ENCODE data around the gene MGLL. TPM values are rescaled to one million over a fixed set of nuclear protein-coding genes. Genes with fewer than 3 reads are reported as not detected.
A peak's percentile ranks its signal among the peaks of the same experiment; 100 is the strongest.

Gene MGLL
- total and polyA plus RNA-seq, 9 of the 15 experiments (the other 6 are each of a cell fraction or from before 2014, with no cell fraction given) = 0.12 to 0.32 (median 0.18) TPM; not detected in 6

DNA sequence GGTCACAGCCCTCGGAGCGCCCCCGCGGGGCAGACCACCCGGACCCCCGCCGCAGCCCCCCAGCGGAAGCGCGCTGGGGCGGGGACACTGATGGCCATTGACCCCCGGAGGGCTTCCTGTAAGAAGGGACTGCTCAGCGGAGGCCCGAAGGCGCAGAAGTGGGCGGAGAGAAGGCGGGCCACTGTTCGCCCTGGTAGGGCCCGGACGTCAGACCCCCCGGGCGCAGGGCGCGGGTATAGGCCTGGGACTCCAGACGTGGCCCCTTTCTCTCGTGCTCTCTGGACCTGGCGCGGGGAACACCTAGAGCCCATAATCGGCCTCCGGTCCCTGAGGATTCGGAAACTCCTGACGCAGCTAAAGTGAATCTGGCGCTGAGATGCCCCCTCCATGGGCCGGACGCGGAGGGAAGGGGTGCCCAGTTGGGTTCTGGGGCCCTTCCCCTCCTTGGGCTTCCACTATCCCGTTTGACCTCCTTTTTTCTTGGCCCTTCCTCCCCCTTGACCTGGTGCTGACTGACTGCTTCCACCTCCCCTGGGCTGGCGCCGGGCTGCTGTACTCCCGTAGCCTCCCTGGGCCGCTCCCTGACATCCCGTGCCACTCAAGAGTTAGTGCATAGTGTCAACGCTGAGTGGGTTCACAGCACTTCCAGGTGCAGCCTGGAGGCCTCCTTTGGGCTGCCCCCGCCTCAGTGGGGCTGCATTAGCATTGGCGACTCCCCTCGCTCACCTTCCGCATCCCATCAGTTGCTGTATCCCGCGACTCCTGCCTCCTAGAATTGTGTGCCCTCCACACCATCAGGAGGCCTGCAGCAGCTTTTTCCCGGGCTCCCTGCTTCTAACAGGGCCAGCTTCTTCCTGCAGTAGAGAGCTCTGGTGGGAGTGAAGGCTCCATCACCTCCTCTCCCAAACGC, 148.9 kb downstream of the MGLL start (continued):
- TF ChIP-seq, protein P1, sequence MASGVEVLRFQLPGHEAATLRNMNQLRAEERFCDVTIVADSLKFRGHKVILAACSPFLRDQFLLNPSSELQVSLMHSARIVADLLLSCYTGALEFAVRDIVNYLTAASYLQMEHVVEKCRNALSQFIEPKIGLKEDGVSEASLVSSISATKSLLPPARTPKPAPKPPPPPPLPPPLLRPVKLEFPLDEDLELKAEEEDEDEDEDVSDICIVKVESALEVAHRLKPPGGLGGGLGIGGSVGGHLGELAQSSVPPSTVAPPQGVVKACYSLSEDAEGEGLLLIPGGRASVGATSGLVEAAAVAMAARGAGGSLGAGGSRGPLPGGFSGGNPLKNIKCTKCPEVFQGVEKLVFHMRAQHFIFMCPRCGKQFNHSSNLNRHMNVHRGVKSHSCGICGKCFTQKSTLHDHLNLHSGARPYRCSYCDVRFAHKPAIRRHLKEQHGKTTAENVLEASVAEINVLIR (CRISPR knock-in tag; IDR thresholded peaks at IDR 0.05) = no peak
- TF ChIP-seq SMARCA4 (IDR thresholded peaks at IDR 0.05) (no peak), FIP1L1 (IDR thresholded peaks at IDR 0.05; ENCODE audit: low read depth, low read length, poor library complexity, severe bottlenecking) (peak; percentile 7), ZNF644 (tag; IDR thresholded peaks at IDR 0.05; ENCODE audit: low read depth) (no peak), ZNF316 (IDR thresholded peaks at IDR 0.05) (0 out of 2 replicates have a peak, but pooled peaks have one; percentile 25), SIX5 (IDR thresholded peaks at IDR 0.05; ENCODE audit: borderline replicate concordance in 1 of 2, insufficient read depth in 1 of 2, low read depth in 1 of 2, low read length in 2 of 2) (no peak), KDM2B (CRISPR knock-in tag; IDR thresholded peaks at IDR 0.05) (no peak), RBM25 (IDR thresholded peaks at IDR 0.05; ENCODE audit: low read depth, low read length, severe bottlenecking) (peak; percentile 16)
- TF ChIP-seq, protein P2, sequence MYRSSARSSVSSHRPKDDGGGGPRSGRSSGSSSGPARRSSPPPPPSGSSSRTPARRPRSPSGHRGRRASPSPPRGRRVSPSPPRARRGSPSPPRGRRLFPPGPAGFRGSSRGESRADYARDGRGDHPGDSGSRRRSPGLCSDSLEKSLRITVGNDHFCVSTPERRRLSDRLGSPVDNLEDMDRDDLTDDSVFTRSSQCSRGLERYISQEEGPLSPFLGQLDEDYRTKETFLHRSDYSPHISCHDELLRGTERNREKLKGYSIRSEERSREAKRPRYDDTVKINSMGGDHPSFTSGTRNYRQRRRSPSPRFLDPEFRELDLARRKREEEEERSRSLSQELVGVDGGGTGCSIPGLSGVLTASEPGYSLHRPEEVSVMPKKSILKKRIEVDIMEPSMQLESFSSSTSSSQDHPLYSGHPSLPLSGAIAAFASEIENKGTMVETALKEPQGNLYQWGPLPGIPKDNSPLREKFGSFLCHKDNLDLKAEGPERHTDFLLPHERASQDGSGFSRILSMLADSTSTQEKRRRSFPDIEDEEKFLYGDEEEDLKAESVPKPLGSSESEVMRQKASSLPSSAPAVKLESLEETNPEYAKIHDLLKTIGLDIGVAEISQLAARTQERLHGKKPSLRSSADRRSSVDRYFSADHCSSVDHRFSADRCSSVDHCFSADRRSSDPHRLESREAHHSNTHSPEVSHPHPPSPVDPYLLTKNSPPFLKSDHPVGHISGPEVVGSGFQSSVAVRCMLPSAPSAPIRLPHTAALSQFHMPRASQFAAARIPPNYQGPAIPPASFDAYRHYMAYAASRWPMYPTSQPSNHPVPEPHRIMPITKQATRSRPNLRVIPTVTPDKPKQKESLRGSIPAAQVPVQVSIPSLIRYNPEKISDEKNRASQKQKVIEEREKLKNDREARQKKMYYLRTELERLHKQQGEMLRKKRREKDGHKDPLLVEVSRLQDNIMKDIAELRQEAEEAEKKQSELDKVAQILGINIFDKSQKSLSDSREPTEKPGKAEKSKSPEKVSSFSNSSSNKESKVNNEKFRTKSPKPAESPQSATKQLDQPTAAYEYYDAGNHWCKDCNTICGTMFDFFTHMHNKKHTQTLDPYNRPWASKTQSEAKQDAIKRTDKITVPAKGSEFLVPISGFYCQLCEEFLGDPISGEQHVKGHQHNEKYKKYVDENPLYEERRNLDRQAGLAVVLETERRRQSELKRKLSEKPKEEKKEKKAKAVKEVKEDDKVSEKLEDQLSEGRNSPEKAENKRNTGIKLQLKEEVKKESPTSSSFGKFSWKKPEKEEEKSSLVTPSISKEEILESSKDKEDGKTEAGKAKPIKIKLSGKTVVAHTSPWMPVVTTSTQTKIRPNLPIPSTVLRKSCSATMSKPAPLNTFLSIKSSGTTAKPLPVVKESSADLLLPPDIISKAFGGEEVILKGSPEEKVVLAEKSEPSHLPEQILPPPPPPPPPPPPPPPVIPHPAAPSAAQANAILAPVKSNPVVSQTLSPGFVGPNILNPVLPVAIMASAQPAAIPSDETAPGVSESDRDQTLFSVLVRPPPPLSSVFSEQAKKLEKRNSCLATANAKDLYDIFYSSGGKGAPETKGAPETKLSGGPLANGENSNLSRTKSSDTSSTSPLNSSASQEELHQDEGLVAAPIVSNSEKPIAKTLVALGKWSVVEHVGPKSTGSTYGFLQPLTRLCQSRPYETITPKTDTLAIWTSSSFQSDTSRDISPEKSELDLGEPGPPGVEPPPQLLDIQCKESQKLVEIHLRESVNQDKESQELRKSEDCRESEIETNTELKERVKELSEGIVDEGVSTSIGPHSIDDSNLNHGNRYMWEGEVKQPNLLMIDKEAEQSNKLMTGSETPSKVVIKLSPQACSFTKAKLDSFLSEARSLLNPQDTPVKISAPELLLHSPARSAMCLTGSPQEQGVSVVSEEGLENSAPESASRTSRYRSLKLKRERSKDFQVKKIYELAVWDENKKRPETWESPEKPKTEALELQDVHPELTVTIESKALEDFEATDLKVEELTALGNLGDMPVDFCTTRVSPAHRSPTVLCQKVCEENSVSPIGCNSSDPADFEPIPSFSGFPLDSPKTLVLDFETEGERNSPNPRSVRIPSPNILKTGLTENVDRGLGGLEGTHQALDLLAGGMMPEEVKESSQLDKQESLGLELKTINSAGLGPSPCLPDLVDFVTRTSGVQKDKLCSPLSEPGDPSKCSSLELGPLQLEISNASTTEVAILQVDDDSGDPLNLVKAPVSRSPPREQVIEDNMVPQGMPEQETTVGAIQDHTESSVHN (IDR thresholded peaks at IDR 0.05; ENCODE audit: borderline replicate concordance in 1 of 2, low read depth in 1 of 2) = no peak
- TF ChIP-seq, protein P3, sequence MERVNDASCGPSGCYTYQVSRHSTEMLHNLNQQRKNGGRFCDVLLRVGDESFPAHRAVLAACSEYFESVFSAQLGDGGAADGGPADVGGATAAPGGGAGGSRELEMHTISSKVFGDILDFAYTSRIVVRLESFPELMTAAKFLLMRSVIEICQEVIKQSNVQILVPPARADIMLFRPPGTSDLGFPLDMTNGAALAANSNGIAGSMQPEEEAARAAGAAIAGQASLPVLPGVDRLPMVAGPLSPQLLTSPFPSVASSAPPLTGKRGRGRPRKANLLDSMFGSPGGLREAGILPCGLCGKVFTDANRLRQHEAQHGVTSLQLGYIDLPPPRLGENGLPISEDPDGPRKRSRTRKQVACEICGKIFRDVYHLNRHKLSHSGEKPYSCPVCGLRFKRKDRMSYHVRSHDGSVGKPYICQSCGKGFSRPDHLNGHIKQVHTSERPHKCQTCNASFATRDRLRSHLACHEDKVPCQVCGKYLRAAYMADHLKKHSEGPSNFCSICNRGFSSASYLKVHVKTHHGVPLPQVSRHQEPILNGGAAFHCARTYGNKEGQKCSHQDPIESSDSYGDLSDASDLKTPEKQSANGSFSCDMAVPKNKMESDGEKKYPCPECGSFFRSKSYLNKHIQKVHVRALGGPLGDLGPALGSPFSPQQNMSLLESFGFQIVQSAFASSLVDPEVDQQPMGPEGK (CRISPR knock-in tag; IDR thresholded peaks at IDR 0.05; ENCODE audit: borderline replicate concordance) = no peak
- TF ChIP-seq, protein P4, sequence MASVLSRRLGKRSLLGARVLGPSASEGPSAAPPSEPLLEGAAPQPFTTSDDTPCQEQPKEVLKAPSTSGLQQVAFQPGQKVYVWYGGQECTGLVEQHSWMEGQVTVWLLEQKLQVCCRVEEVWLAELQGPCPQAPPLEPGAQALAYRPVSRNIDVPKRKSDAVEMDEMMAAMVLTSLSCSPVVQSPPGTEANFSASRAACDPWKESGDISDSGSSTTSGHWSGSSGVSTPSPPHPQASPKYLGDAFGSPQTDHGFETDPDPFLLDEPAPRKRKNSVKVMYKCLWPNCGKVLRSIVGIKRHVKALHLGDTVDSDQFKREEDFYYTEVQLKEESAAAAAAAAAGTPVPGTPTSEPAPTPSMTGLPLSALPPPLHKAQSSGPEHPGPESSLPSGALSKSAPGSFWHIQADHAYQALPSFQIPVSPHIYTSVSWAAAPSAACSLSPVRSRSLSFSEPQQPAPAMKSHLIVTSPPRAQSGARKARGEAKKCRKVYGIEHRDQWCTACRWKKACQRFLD (CRISPR knock-in tag; IDR thresholded peaks at IDR 0.05) = no peak
